GM12874 (cell line): ENCODE measurements around the gene EMCN.

Experiments
- CTCF ChIP-seq: IDR thresholded peaks from 2 replicates; pipeline ENCODE4 v1.5.1; 2011; ENCODE audit warnings: low read depth, mild to moderate bottlenecking, control low read depth, low read length, moderate library complexity; ENCODE audit not compliant: insufficient read depth

The EMCN gene

GRCh38 chr4:100540131-100540530 lies 22.3 kb upstream of the EMCN start:
- TF ChIP-seq CTCF: no peak

GRCh38 chr4:100539706-100540105 lies 21.9 kb upstream of the EMCN start:
- TF ChIP-seq CTCF: no peak

GRCh38 chr4:100533741-100534140 lies 15.9 kb upstream of the EMCN start:
- no peak for TF ChIP-seq CTCF

GRCh38 chr4:100525686-100526085 lies 7.9 kb upstream of the EMCN start:
- no peak for TF ChIP-seq CTCF

GRCh38 chr4:100519205-100519604 lies 1.4 kb upstream of the EMCN start:
- no peak for TF ChIP-seq CTCF

- no peak for TF ChIP-seq CTCF
Measured at GRCh38 chr4:100516225-100516624, 1.6 kb downstream of the EMCN start.

- TF ChIP-seq CTCF: no peak
Measured at GRCh38 chr4:100511896-100512295, 5.9 kb downstream of the EMCN start.

GRCh38 chr4:100510551-100510950 lies 7.3 kb downstream of the EMCN start:
- TF ChIP-seq CTCF: no peak
